PFSK-1 (cell line): ENCODE results near the gene PRXL2B.

ENCODE experiments used
- POLR2AphosphoS5 ChIP-seq: IDR thresholded peaks from 2 replicates; pipeline ENCODE4 v1.6.1; 2012; ENCODE audit warnings: low read depth, mild to moderate bottlenecking, control low read depth, low read length, moderate library complexity
- REST ChIP-seq, 2 experiments: IDR thresholded peaks; 2 replicates each; pipeline versions ENCODE4 v1.6.1 to v1.8.0; 2011 to 2012; ENCODE audit warnings: low read depth in 2 of 2, low read length in 2 of 2, control low read depth in 1 of 2, inconsistent platforms in 1 of 2, mild to moderate bottlenecking in 1 of 2, moderate library complexity in 1 of 2; ENCODE audit not compliant: insufficient read depth in 1 of 2
- SIN3A ChIP-seq: IDR thresholded peaks from 2 replicates; pipeline ENCODE4 v1.6.1; 2012; ENCODE audit warnings: mild to moderate bottlenecking, low read length, moderate library complexity, borderline replicate concordance; ENCODE audit not compliant: insufficient read depth
- TAF1 ChIP-seq: IDR thresholded peaks from 2 replicates; pipeline ENCODE4 v1.6.1; 2012; ENCODE audit warnings: low read length, control low read depth, borderline replicate concordance; ENCODE audit not compliant: insufficient read depth

- no peak for TF ChIP-seq TAF1
- no peak for TF ChIP-seq POLR2AphosphoS5
- TF ChIP-seq REST (IDR thresholded peaks at IDR 0.05; ENCODE audit: insufficient read depth in 1 of 2, low read depth in 2 of 2, low read length in 2 of 2), result no peak
- no peak for TF ChIP-seq SIN3A
These were observed 47.4 kb downstream of the PRXL2B start for GRCh38 chr1:2633936-2634491.
